Measurements from ENCODE around the gene CDH4. TPM values are rescaled to one million over a fixed set of nuclear protein-coding genes. Genes with fewer than 3 reads are reported as not detected.

Gene CDH4
- total and polyA plus RNA-seq, 2 donors (not counting 1 experiment from before 2014, with no cell fraction given) = not detected

DNA sequence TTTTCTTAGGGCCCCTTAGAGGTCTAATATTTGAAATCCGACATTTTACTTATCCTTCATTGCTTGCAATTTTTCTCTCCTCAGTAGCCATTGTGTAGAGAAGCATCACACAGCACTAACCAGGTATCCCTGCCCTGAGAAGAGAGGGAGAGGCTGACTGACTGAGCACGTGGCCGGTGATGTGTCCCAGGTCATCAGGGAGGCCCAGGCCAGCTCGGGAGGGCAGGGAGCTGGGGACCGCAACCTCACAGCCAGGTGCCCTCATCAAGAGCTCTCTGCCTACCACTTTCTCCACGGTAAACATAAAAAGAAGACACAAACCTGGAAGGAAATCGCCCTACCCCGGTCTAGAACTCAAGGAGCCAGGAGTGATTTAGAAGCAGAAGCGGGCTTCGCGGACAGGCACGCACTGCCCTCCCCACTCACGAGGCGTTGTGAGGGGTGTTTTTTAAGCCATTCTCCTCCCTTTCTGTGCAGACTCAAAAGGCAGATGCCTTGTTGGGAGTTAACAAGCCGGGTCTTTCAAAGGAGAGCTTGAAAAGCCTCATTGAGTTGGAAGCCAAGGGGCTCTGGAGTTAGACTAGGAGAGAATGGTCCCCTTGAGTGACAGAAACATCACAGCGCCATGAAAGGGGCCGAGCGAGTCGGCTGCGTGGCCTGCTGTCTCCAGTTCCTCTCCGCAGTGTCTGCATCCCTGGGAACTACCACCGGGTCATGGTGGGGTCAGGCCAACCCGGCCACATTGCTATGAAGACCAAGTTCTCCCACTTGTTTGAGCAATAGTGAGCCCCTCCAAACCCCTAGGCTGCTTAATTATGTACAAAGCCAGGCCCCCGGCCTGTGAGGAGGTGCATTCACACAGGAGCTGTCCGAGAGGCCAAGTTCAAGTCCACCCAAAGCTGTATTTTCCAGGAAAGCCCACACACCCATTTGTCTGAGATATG lies 285.4 kb downstream of the CDH4 start:
- H3K4me1 Mint-ChIP-seq = no peaks in the 10 kb centered on the region
- no peak overlapping the region for H3K4me3 Mint-ChIP-seq
- intact Hi-C loops (cut with micrococcal nuclease) = no loop called here
- no peaks in the 10 kb centered on the region for H3K27me3 Mint-ChIP-seq
- H3K27me3 ChIP-seq (replicated peaks in 1 of 4; ENCODE audit: control extremely low read depth in 1 of 4, control insufficient read depth in 3 of 4, insufficient read depth in 4 of 4, low read length in 3 of 4) = no peaks in the 10 kb centered on the region
- no peaks in the 10 kb centered on the region for H3K9me3 Mint-ChIP-seq (ENCODE audit: insufficient read depth)
- 92% methylated on average over 20 of the region's 25 CpGs for WGBS (ENCODE audit: insufficient coverage)
- peaks cover 0 to 37% (median 0%) of the 10 kb centered on the region in 3 donors for H3K9me3 ChIP-seq (ENCODE audit: control extremely low read depth in 1 of 3, control insufficient read depth in 2 of 3, insufficient read depth in 1 of 3, low read length in 2 of 3)
- no peak overlapping the region for H2AFZ ChIP-seq (ENCODE audit: insufficient read depth, low read depth, low read length, poor library complexity, severe bottlenecking)
- no peak overlapping the region for H3K9ac ChIP-seq (ENCODE audit: low read length)
- H3K36me3 ChIP-seq (replicated peaks in 1 of 2; ENCODE audit: control extremely low read depth in 1 of 2, control insufficient read depth in 1 of 2, extremely low read depth in 1 of 2, insufficient read depth in 2 of 2, low read length in 1 of 2) = no peaks in the 10 kb centered on the region
- H3K4me1 ChIP-seq (ENCODE audit: control insufficient read depth in 2 of 2, insufficient read depth in 2 of 2, low read length in 2 of 2) = no peaks in the 10 kb centered on the region
- no peak for DNase-seq
- H3K27ac ChIP-seq (ENCODE audit: low read length in 2 of 2) = no peak overlapping the region
- no peak overlapping the region for H3K4me3 ChIP-seq (ENCODE audit: control extremely low read depth in 1 of 5, extremely low read depth in 1 of 5, insufficient read depth in 1 of 5, low read depth in 2 of 5, low read length in 4 of 5)
- no peaks in the 10 kb centered on the region for H3K79me2 ChIP-seq (ENCODE audit: control insufficient read depth, insufficient read depth, low read length)
- no peaks in the 10 kb centered on the region for H4K20me1 ChIP-seq (ENCODE audit: control insufficient read depth, insufficient read depth, low read length, poor library complexity, severe bottlenecking)
- ChIA-PET POLR2A (no interaction called here), CTCF (no interaction called here)
- no peak for ATAC-seq (ENCODE audit: low read depth)
- H3K4me2 ChIP-seq (replicated peaks; ENCODE audit: low read depth, low read length, poor library complexity, severe bottlenecking) = no peak overlapping the region
- H3K27ac Mint-ChIP-seq = no peak overlapping the region
- TF ChIP-seq EZH2 (IDR thresholded peaks at IDR 0.05; ENCODE audit: borderline replicate concordance, insufficient read depth, low read depth, low read length, poor library complexity, severe bottlenecking) (no peak), CTCF (IDR thresholded peaks at IDR 0.05) (no peak)

Data from B cell (primary cell).